OCI-LY7 (cell line): ENCODE measurements around the gene KCMF1.

ENCODE experiments used
- EZH2phosphoT487 ChIP-seq: fragments of 200-600 bp; sonication (generic); IDR thresholded peaks from 2 replicates; pipeline ENCODE4 v1.6.1; 2018; ENCODE audit warnings: low read depth, borderline replicate concordance, mild to moderate bottlenecking, mixed run types, antibody characterized with exemption, low read length, moderate library complexity, mixed read lengths
- TF ChIP-seq, protein P1 (sequence below): fragments of 200-600 bp; sonication (generic); conservative IDR thresholded peaks from 2 replicates; pipeline ENCODE4 v1.5.1; 2014; ENCODE audit warnings: mild to moderate bottlenecking, antibody characterized with exemption, low read length, moderate library complexity, mixed read lengths

GRCh38 chr2:84957771-84958134, 13.2 kb upstream of the KCMF1 start:
- TF ChIP-seq, protein P1, sequence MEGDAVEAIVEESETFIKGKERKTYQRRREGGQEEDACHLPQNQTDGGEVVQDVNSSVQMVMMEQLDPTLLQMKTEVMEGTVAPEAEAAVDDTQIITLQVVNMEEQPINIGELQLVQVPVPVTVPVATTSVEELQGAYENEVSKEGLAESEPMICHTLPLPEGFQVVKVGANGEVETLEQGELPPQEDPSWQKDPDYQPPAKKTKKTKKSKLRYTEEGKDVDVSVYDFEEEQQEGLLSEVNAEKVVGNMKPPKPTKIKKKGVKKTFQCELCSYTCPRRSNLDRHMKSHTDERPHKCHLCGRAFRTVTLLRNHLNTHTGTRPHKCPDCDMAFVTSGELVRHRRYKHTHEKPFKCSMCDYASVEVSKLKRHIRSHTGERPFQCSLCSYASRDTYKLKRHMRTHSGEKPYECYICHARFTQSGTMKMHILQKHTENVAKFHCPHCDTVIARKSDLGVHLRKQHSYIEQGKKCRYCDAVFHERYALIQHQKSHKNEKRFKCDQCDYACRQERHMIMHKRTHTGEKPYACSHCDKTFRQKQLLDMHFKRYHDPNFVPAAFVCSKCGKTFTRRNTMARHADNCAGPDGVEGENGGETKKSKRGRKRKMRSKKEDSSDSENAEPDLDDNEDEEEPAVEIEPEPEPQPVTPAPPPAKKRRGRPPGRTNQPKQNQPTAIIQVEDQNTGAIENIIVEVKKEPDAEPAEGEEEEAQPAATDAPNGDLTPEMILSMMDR: no peak
- TF ChIP-seq EZH2phosphoT487: no peak
